T-helper 17 cell (primary cell): ENCODE measurements around the gene RTL1. TPM values are rescaled to one million over a fixed set of nuclear protein-coding genes. Genes with fewer than 3 reads are reported as not detected.

Experiments
- total RNA-seq, 4 donors: library from RNA in 2 of 4; stranded (reverse) in 2 of 4; gene quantifications; one replicate each; pipeline ENCODE4 v1.2.3 and lab custom pipeline; 2022 to 2026

The RTL1 gene
- total RNA-seq, 2 donors from 2014 or later = not detected

Other genes with a start within 250 kb of the RTL1 start
- under 1 TPM in 1 of 2 donors, not detected in 1; 0.91 TPM for gene DLK1, start 176.8 kb downstream of the RTL1 start, total RNA-seq
- under 1 TPM in 1 of 2 donors, not detected in 1; 0.21 TPM for gene MEG3, start 77.6 kb downstream of the RTL1 start, total RNA-seq